Vagina (tissue), 2 donors: ENCODE data around the gene TMEM59.

Experiments
- POLR2A ChIP-seq, 2 donors: fragments of 450-650 bp; IDR thresholded peaks; one replicate each; pipeline ENCODE4 v1.6.1; 2017; ENCODE audit warnings: antibody characterized with exemption in 2 of 2, mild to moderate bottlenecking in 2 of 2, moderate library complexity in 2 of 2
- POLR2AphosphoS5 ChIP-seq, 2 donors: sonication (generic); formaldehyde crosslinking; IDR thresholded peaks; one replicate each; pipeline ENCODE4 v1.9.0; 2017; ENCODE audit warnings: antibody characterized with exemption in 2 of 2, mild to moderate bottlenecking in 2 of 2, low read depth in 1 of 2; ENCODE audit not compliant: insufficient read depth in 1 of 2

DNA sequence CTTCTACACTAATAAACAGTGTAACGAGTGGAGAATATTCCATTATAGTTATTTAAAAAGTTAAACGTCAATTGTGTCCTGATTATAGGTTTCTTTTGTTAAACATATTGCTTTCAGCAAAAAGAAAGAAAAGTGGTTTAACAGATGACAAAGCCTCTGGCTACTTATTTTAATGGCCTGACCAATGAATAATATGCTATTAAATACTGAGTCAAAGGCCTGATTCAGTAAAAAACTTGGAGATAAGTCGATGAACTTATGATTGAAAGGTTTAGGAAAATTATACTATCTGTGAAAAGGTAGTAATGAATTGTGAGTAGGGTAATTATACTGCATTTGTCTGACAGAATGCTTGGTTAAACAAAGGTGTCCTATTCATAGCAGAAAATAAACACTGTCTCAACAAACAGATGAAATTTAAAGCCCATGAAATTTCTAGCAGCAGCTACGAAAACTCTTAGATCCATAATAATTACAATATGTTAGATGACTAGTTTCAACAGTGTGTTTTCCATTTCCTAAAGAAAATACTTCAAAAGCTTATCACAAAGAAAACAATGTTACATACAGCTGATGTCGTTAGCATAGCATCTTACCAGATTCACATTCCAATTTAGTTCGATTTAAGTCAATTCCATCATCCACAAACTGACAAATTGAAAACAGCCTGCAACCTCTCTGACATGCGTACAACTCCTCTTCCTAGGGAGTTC lies 6.2 kb downstream of the TMEM59 start:
- TF ChIP-seq POLR2AphosphoS5 (IDR thresholded peaks at IDR 0.05; ENCODE audit: insufficient read depth in 1 of 2, low read depth in 1 of 2) (no peak), POLR2A (IDR thresholded peaks at IDR 0.05) (no peak)
